Suprapubic skin (tissue), 4 donors: ENCODE data around the gene IL18R1.

ENCODE experiments used
- CTCF ChIP-seq, 2 donors: fragments of 200-600 bp in 1 of 2; fragments of 450-650 bp in 1 of 2; sonication (generic) in 1 of 2; IDR thresholded peaks; one replicate each; pipeline ENCODE4 v1.5.1; 2016 to 2019; ENCODE audit warnings: antibody characterized with exemption in 2 of 2, mild to moderate bottlenecking in 1 of 2, moderate library complexity in 1 of 2
- POLR2A ChIP-seq, 2 donors: fragments of 450-650 bp; IDR thresholded peaks; one replicate each; pipeline ENCODE4 v1.6.1; 2017; ENCODE audit warnings: antibody characterized with exemption in 2 of 2, mild to moderate bottlenecking in 2 of 2, moderate library complexity in 2 of 2
- POLR2AphosphoS5 ChIP-seq, 3 donors: sonication (generic); formaldehyde crosslinking; IDR thresholded peaks; one replicate each; pipeline ENCODE4 v1.6.1; 2017; ENCODE audit warnings: antibody characterized with exemption in 3 of 3

- no peak for TF ChIP-seq POLR2AphosphoS5 (IDR thresholded peaks at IDR 0.05)
- no peak for TF ChIP-seq POLR2A (IDR thresholded peaks at IDR 0.05)
- TF ChIP-seq CTCF (IDR thresholded peaks at IDR 0.05) = no peak
Measured at GRCh38 chr2:102344397-102344796, 11.2 kb upstream of the IL18R1 start.
